GM18505 (cell line): Measurements from ENCODE around the gene SLC9A7.

Experiments
- ATAC-seq: cut with Tn5 transposase; IDR thresholded peaks from one replicate; pipeline ENCODE4 v1.9.1; 2021; ENCODE audit not compliant: unreplicated experiment
- POLR2A ChIP-seq: IDR thresholded peaks from 4 replicates; pipeline ENCODE4 v1.6.1; 2011; ENCODE audit warnings: borderline replicate concordance; ENCODE audit not compliant: insufficient read depth, insufficient read length; ENCODE audit errors: extremely low read depth

SLC9A7 gene

DNA sequence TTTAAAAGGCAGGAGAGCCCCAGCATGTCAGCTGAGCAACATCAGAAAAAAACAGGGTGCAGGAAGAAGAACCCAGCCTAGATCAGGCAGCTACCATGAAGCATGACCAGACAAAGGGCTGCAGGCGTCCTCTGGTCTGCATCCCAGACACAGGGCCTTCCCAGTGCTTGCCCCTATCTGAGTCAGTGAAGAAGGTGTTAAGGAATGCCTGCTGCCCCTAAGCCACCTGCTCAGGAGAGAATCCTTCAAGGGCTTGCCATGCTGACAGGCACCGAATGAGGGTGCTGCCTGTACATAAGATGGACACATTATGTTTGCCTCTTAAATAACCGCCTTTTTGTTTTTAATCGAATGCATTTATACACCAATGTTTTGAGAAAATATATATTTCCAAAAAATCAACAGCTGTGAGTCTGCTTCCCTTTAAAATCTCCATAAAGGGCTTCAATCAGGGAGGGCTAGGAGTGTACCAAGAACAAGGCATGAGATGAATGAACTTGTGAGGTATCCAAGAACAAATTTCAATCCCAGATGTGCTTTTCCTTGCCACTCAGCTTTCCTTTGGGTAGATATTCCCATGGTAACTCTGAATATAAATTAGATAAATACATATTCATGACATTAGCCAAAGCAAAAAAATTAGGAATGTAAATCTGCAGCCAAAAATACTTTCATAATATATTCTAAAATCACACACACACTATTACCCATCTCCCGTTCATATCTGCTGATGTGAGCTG lies 85.1 kb downstream of the SLC9A7 start:
- no peak for TF ChIP-seq POLR2A
- no peak for ATAC-seq

DNA sequence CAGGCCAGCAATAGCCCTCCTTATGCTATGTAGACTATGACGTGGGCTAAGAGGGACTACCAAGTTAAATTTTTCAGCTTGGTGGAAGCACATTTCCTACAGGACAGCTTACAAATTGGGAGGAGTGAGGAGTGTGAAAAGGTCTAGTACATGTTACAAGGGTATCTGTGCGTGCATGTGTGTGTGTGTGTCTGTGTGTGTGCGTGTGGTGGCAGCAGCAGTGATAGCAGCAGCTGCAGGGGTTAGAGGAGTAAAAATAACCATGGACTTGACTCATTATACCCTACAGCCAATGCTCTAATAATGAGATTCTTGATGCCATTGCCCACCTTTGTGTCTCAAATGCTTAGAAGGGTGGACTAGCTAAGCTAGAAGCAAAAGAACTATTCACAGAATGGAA lies 88.6 kb downstream of the SLC9A7 start:
- no peak for ATAC-seq
- no peak for TF ChIP-seq POLR2A

DNA sequence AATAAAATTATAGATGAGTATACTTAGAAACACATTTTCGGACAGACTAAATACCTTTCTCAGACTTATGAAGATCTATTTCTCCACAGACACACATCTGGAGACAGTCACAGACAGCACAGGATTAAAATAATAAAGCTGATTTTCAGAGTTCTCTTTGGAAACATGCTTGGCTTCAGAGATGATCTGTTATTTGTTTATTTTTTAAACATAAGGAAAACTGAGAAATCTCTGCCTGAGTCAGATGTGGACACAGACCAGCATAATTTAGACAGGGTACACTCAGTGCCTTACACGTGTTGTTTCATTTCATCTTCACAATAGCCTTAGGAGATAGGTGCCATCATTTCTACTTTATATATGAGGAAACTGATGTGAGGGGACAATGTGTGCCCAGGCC lies 92.1 kb downstream of the SLC9A7 start:
- no peak for ATAC-seq
- TF ChIP-seq POLR2A = no peak

DNA sequence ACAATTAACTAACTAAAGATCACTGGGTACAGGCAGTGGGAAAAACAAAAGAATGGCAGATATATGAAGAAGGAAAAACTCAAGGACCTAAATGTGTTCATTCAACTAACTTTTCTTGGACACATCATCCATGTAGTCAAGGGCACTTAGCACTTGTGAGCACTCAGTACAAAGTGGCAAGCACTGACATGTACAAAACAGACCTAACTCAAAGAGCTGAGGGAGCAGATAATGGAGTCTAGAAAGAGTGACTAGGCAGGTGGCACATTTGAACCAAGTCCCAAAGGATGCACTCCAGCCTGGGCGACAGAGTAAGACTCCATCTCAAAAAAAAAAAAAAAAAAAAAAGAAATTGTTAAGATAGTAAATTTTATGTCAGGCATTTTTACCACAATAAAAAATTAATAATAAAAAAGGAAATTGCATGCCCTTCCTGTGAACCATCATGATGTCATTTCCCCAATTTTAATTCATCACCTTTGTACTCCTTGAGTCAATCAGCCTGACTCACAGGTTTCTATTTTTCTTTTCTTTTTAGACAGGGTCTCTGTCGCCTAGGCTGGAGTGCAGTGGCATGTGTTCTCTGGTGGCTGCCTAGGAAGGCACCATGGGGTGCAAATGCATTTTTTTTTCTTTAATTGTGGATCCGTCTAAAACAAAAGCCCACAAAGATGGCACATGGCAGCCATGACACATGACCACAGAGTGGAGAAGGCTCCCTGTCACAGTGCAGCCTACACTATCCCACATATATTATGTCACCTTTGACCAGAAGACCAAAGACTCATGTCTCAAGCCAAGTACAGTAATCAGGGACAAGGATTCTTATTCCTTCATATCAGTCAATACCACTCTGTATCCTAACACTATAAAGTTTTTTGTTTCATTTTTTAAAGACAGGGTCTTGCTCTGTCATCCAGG lies 93.4 kb downstream of the SLC9A7 start:
- TF ChIP-seq POLR2A = no peak
- no peak for ATAC-seq

DNA sequence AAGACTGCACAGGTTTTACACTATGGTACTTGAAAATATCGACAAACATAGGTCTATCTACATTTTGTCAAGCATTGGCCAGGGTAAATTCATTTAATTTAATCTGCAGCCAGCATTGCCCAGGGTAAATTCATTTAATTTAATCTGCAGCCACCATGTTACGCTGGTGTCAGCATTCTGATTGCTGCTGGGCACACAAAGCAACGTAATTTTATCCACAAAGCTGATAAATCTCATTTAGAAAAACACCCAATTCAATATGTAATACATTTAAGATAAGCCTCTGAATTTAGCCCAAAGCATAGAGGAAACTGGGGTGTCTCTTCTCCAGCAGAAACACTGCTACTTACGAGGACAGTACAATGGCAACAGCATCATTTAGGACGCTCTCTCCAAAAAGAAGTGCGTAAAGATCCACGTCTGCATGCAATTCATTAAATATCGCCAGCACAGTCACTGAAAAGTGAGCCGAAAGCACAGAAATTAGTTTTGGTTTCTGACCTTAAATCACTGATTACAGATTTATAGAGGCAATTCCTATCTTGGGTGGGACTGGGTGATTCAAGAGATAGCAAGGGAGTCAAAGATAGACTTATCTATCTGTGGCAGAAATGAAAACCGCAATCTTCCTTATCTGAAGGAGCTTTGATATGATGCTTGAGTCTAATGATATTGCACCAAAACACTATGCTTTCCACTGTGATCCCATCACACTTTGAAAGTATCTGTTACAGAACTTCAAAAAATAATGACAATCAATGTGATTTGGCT lies 96.5 kb downstream of the SLC9A7 start:
- no peak for ATAC-seq
- TF ChIP-seq POLR2A = no peak

DNA sequence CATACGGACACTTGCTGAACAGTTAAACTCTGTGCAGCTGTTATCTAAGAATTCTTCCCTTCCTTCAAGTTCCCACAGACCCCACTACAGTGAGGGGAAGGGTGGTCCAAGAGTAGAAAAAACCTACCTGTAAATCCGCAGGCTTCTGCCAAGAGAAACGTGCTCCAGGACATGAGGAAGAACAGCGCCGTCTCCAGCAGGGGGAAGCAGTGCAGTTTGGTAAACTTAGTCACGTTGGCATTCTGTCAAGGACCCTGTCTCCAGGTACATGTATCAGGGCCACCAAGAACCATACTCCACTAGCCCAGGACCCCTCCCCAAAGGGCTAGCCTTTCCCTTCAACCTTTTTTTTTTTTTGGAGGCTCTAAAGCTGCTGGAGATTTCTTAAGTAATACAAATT lies 105.4 kb downstream of the SLC9A7 start:
- no peak for ATAC-seq
- no peak for TF ChIP-seq POLR2A

GRCh38 chrX:46649421-46650260 lies 109.3 kb downstream of the SLC9A7 start:
- ATAC-seq = no peak
- TF ChIP-seq POLR2A = no peak

- ATAC-seq = no peak
- no peak for TF ChIP-seq POLR2A
Observed at GRCh38 chrX:46648660-46649059, 110.3 kb downstream of the SLC9A7 start.

- no peak for TF ChIP-seq POLR2A
- no peak for ATAC-seq
Observed at GRCh38 chrX:46647251-46647650, 111.7 kb downstream of the SLC9A7 start.

GRCh38 chrX:46645614-46646013 lies 113.3 kb downstream of the SLC9A7 start:
- no peak for TF ChIP-seq POLR2A
- ATAC-seq = no peak

DNA sequence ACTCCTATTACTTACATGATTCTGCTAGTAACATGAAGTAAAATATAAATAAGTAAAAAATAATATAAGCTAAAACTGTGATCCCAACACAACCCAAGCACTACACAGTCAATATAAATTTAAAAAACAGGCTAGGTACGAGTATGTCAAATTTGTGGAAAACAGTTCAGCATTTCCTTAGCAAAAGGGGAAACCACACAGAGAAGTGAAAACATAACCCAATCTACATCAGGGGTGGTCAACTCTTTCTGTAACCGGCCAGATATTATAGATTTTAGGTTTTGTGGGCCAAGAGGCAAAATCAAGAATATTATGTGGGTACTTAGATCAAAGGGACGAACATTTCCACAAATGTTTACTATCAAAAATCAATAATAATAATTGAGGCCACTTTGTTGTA lies 115.3 kb downstream of the SLC9A7 start:
- TF ChIP-seq POLR2A = no peak
- ATAC-seq = no peak

- no peak for TF ChIP-seq POLR2A
- no peak for ATAC-seq
Observed at GRCh38 chrX:46642145-46642544, 116.8 kb downstream of the SLC9A7 start.

DNA sequence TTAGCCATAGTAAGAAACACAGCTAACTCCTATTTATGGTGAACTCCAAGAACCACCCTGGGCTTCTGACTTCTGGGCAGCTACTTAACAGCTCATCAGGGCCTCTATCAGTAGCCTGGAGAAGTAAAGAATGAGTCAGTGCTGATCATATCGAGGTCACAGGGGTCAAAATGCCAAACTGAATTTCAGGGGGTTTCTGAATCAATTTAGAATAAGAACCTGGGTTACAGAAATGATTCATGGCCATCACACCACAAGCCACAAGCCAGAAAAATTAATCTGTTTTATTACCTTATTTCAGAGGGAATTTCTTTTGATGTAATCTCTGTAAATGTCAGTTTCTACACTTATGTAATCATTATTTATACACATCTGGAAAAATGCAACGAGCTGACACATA lies 121.0 kb downstream of the SLC9A7 start:
- ATAC-seq = peak; percentile 47
- TF ChIP-seq POLR2A = no peak

DNA sequence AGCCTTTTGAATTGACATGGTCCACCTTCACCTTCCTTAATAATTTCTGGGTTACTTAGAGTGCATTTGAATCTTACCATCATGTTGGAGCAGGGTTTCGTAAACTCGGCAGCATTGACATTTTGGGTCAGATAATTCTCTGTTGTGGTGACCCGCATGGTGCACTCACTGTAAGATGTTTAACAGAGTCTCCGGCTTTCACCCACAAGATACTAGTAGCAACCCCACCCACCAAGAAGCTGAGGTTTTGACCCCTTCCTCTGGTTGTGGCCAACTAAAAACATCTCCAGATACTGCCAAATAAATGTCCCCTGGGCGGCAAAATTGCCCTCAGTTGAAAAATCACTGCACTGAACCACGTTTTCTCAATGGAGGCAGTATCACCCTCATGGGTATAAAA lies 122.7 kb downstream of the SLC9A7 start:
- no peak for ATAC-seq
- no peak for TF ChIP-seq POLR2A
